ENCODE results near the gene C17orf75. TPM values are rescaled to one million over a fixed set of nuclear protein-coding genes. Genes with fewer than 3 reads are reported as not detected.

C17orf75 gene
- total and polyA plus RNA-seq, 2 of the 8 experiments (the other 6 are each of a cell fraction or from before 2014, with no cell fraction given): 15.8 to 42.6 TPM

- no peak overlapping the region for H4K5ac ChIP-seq (ENCODE audit: insufficient read length, low read depth, low read length)
- H2BK5ac ChIP-seq (ENCODE audit: low read depth, low read length): no peak overlapping the region
- peaks cover 12 to 86% (median 43%) of the 10 kb centered on the region in 4 experiments for H3K36me3 ChIP-seq (ENCODE audit: control insufficient read depth in 2 of 4, insufficient read depth in 4 of 4, low read length in 3 of 4)
- DNase-seq (ENCODE audit: low read depth in 1 of 2, low spot score in 2 of 2): no peak
- H3K27ac ChIP-seq (ENCODE audit: low read depth, low read length): no peak overlapping the region
- no peak overlapping the region for H2AFZ ChIP-seq (ENCODE audit: low read length)
- H3K4me3 ChIP-seq (ENCODE audit: extremely low read depth in 1 of 4, insufficient read depth in 2 of 4, low read depth in 3 of 4, low read length in 4 of 4): no peak overlapping the region
- no peak overlapping the region for H3K18ac ChIP-seq (ENCODE audit: extremely low read depth, low read length)
- no peak overlapping the region for H3K56ac ChIP-seq (replicated peaks; ENCODE audit: insufficient read length, low read depth, low read length)
- no peak overlapping the region for H4K8ac ChIP-seq (ENCODE audit: extremely low read depth, insufficient read depth, low read length)
- H3K79me1 ChIP-seq (ENCODE audit: low read depth, low read length): peaks cover 4% of the 10 kb centered on the region; the same call in 1 of the 2 replicates
- H2AK5ac ChIP-seq (ENCODE audit: low read depth, low read length): no peak overlapping the region
- no peak overlapping the region for H3K23ac ChIP-seq (ENCODE audit: insufficient read length)
- no peak overlapping the region for H4K91ac ChIP-seq (replicated peaks; ENCODE audit: insufficient read length, low read length)
- no peaks in the 10 kb centered on the region for H3K9me3 ChIP-seq (ENCODE audit: insufficient read depth in 2 of 2, low read depth in 1 of 2, low read length in 1 of 2)
- H3K4me2 ChIP-seq (ENCODE audit: insufficient read depth in 1 of 2, low read depth in 2 of 2, low read length in 2 of 2): no peak overlapping the region; a peak in 1 of 4 replicates
- H4K20me1 ChIP-seq (replicated peaks in 1 of 2; ENCODE audit: control insufficient read depth in 1 of 2, insufficient read depth in 2 of 2, low read length in 2 of 2): peaks cover 26 to 31% of the 10 kb centered on the region in 2 experiments
- 93% methylated on average over 3 of the region's 3 CpGs; no CpG with 5 or more reads in 1 of the 2 experiments for WGBS, 2 experiments (ENCODE audit: extremely low coverage in 1 of 2, insufficient coverage in 1 of 2, insufficient read length in 1 of 2, insufficient replicate concordance in 2 of 2, low coverage in 1 of 2, low lambda C conversion rate in 2 of 2, missing lambda C conversion rate in 1 of 2)
- H2BK20ac ChIP-seq (ENCODE audit: low read length): no peak overlapping the region
- no peak overlapping the region for H2BK15ac ChIP-seq (ENCODE audit: low read length)
- H2BK120ac ChIP-seq (replicated peaks; ENCODE audit: low read depth, low read length): no peak overlapping the region
- H3K9ac ChIP-seq (replicated peaks in 1 of 4; ENCODE audit: extremely low read depth in 1 of 4, low read depth in 3 of 4, low read length in 3 of 4): no peak overlapping the region
- CTCF ChIA-PET (ENCODE audit: partially characterized antibody): no interaction called here
- no peak for FAIRE-seq
- H3K4ac ChIP-seq (replicated peaks; ENCODE audit: insufficient read length, low read depth, low read length): no peak overlapping the region
- no peaks in the 10 kb centered on the region; a peak in 1 of 7 replicates for H3K4me1 ChIP-seq (replicated peaks in 1 of 4; ENCODE audit: control insufficient read depth in 3 of 4, insufficient read depth in 4 of 4, low read length in 3 of 4)
- H3K79me2 ChIP-seq (ENCODE audit: control insufficient read depth in 1 of 2, insufficient read depth in 2 of 2, low read length in 2 of 2): peaks cover 38 to 93% of the 10 kb centered on the region in 2 experiments
- H3K23me2 ChIP-seq (ENCODE audit: low read depth, low read length): no peaks in the 10 kb centered on the region
- H3K27me3 ChIP-seq (replicated peaks in 1 of 4; ENCODE audit: control insufficient read depth in 3 of 4, extremely low read depth in 1 of 4, insufficient read depth in 3 of 4, low read length in 3 of 4): no peaks in the 10 kb centered on the region
- POLR2A ChIA-PET (ENCODE audit: partially characterized antibody): interaction anchor here (2.1 to 8.0 kb wide), 3 partner anchors 13 to 24 kb away, joined by 5 to 65 read pairs (median 6); no protein-coding TSS in a partner anchor
- H3K14ac ChIP-seq (ENCODE audit: insufficient read length): no peak overlapping the region
- H2BK12ac ChIP-seq (ENCODE audit: low read depth, low read length): no peak overlapping the region
Observed at GRCh38 chr17:32356378-32356743, 14.4 kb upstream of the C17orf75 start.
